Ishikawa (cell line): ENCODE results near the gene CCNL1.

ENCODE experiments used
- CEBPB ChIP-seq: IDR thresholded peaks from 2 replicates; pipeline ENCODE4 v1.6.1; 2012
- CREB1 ChIP-seq: IDR thresholded peaks from 2 replicates; pipeline ENCODE4 v1.6.1; 2012; ENCODE audit warnings: low read depth
- EGR1 ChIP-seq: IDR thresholded peaks from 2 replicates; pipeline ENCODE4 v1.6.1; 2012
- EP300 ChIP-seq: IDR thresholded peaks from 2 replicates; pipeline ENCODE4 v1.6.1; 2012; ENCODE audit warnings: borderline replicate concordance
- FOXM1 ChIP-seq: IDR thresholded peaks from 2 replicates; pipeline ENCODE4 v1.6.1; 2012; ENCODE audit warnings: low read depth, borderline replicate concordance
- MAX ChIP-seq: IDR thresholded peaks from 2 replicates; pipeline ENCODE4 v1.6.1; 2012
- NFIC ChIP-seq: IDR thresholded peaks from 2 replicates; pipeline ENCODE4 v1.6.1; 2012
- RAD21 ChIP-seq: IDR thresholded peaks from 2 replicates; pipeline ENCODE4 v1.6.1; 2012; ENCODE audit warnings: low read depth
- REST ChIP-seq: IDR thresholded peaks from 2 replicates; pipeline ENCODE4 v1.6.1; 2012; ENCODE audit warnings: low read depth, mild to moderate bottlenecking
- TAF1 ChIP-seq: IDR thresholded peaks from 2 replicates; pipeline ENCODE4 v1.6.1; 2012; ENCODE audit warnings: low read depth, mild to moderate bottlenecking
- TCF12 ChIP-seq: IDR thresholded peaks from 2 replicates; pipeline ENCODE4 v1.6.1; 2012; ENCODE audit warnings: low read depth
- TEAD4 ChIP-seq: IDR thresholded peaks from 2 replicates; pipeline ENCODE4 v1.6.1; 2012
- USF1 ChIP-seq: IDR thresholded peaks from 2 replicates; pipeline ENCODE4 v1.6.1; 2012
- YY1 ChIP-seq: IDR thresholded peaks from 2 replicates; pipeline ENCODE4 v1.6.1; 2012; ENCODE audit warnings: low read depth
- ZBTB7A ChIP-seq: IDR thresholded peaks from 2 replicates; pipeline ENCODE4 v1.6.1; 2012; ENCODE audit warnings: low read depth

Gene CCNL1

DNA sequence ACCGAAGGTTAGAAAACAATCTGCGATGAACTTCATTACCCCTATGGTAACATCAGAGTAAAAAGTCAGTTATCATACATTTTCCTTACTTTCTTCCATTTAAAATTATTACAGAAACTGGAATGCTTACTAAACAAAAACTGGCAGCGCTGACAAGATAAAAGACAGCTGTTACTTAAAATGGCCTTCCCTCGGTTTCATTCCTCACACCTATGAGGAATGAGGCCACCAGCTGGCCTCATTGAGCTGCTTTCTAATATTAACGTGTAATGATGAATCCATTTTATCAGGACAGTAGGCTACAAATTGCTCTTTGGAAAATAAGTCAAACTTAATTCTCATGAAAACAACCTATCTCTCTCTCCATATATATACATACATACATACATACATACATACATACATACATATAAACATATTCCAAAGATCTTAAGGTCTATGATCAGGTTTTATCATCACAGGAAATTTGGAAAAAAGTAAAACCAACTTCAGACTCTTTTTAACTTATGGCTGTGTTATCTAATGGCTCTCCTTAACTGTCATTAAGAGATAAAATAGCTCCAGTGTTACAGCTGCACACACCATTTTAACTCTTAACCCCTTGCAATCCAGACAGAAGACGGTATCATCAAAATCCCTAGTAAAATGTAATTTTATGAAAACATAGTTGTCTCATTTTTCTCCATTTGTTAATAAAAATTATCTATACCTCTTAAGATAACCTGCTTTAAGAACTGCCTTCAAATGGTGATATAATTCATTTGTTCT, 5.2 kb downstream of the CCNL1 start:
- TF ChIP-seq NFIC (no peak), FOXM1 (no peak), EP300 (no peak), REST (no peak), EGR1 (no peak), TCF12 (no peak), YY1 (no peak), MAX (no peak), CREB1 (no peak), ZBTB7A (no peak), RAD21 (no peak), TAF1 (no peak), CEBPB (no peak)

DNA sequence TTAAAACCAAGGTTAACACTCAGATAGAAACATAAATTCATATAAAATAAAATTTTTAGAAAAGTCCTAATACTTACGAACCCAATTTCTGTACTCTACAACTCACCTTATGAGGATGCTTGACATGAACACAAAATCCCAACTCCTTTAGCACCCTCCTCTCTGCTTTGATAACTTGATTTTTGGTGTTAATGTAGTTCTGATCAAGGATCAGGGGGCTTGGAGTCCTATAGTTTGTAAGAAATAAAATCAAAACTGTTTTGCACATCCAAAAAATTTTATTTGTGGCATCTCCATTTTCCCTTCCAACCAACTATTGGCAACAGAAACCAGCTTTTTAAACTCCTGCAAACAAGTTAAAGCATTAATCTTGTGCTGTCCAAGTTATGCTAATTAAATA, 7.0 kb downstream of the CCNL1 start:
- TF ChIP-seq EP300 (no peak), TCF12 (no peak), MAX (no peak), TEAD4 (no peak), NFIC (no peak)

DNA sequence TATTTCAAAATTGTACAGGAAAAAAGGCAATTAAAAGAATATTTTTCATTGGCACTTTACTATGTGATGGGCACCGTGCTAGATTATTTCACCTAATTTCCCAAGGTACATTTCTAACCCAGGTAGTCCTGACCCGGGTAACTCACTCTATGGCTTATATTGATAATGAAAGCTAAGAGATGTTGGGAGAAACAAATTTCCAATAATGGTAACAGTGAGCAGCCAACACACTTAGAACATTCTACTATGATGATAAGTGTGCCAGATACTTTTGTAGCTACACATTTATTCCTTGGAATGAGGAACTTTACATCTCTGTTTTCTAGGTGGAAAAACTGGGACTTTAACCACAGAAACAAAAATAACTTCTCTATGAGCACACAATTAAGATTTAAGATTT, 7.5 kb downstream of the CCNL1 start:
- TF ChIP-seq EP300, result no peak
- TF ChIP-seq CEBPB, result no peak
- no peak for TF ChIP-seq EGR1
- TF ChIP-seq FOXM1, result no peak
- TF ChIP-seq TEAD4, result no peak
- TF ChIP-seq REST, result no peak
- TF ChIP-seq YY1, result no peak
- no peak for TF ChIP-seq TAF1
- no peak for TF ChIP-seq NFIC
- TF ChIP-seq RAD21, result no peak
- no peak for TF ChIP-seq CREB1
- TF ChIP-seq TCF12, result no peak
- TF ChIP-seq MAX, result no peak
- TF ChIP-seq USF1, result no peak

GRCh38 chr3:157151627-157152026, 8.3 kb downstream of the CCNL1 start:
- TF ChIP-seq USF1, result no peak
- TF ChIP-seq RAD21, result no peak
- no peak for TF ChIP-seq YY1
- no peak for TF ChIP-seq TAF1
- TF ChIP-seq FOXM1, result no peak
- TF ChIP-seq EP300, result no peak
- no peak for TF ChIP-seq EGR1
- no peak for TF ChIP-seq TCF12
- TF ChIP-seq NFIC, result no peak
- no peak for TF ChIP-seq ZBTB7A
- TF ChIP-seq CEBPB, result no peak
- TF ChIP-seq CREB1, result no peak

DNA sequence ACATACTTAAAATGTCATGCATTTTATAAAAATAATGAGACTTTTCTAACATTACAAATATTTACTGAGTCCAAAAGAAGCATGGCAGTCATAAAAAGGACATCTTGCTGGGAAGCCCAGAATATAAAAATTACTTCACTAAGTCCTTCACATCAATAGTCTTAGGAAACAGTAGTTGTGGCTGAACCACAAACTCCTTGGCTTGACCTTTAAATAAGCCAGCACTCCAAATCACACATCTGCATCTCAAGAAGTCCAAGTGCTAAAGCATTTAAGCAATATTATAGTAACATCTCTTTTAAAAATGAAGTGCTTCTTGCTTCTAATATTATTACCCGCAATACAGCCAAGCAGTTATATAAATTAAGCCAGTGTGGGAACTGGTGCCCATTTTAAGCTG, 8.8 kb downstream of the CCNL1 start:
- TF ChIP-seq ZBTB7A (no peak), REST (no peak)
